Measurements from ENCODE around the gene KLK11. TPM values are rescaled to one million over a fixed set of nuclear protein-coding genes. Genes with fewer than 3 reads are reported as not detected.

KLK11 gene
- total RNA-seq, 1 donor from 2014 or later: not detected

- no peak for DNase-seq (ENCODE audit: low read depth in 2 of 2)
These were observed 51.5 kb downstream of the KLK11 start for GRCh38 chr19:50974702-50975556.

GRCh38 chr19:50972795-50973376 lies 53.5 kb downstream of the KLK11 start:
- DNase-seq (ENCODE audit: low read depth in 2 of 2): no peak

Other genes with a start within 250 kb of the KLK11 start
- not detected in 2 replicates for gene ACP4, start 236.2 kb downstream of the KLK11 start, total RNA-seq
- not detected in 2 replicates for gene KLK1, start 202.8 kb downstream of the KLK11 start, total RNA-seq
- not detected in 2 replicates for gene KLK15, start 193.0 kb downstream of the KLK11 start, total RNA-seq
- not detected in 2 replicates for gene KLK3, start 171.7 kb downstream of the KLK11 start, total RNA-seq
- gene KLK2, start 153.2 kb downstream of the KLK11 start, total RNA-seq: not detected in 2 replicates
- not detected in 2 replicates for gene KLK4, start 115.2 kb downstream of the KLK11 start, total RNA-seq
- gene KLK5, start 73.6 kb downstream of the KLK11 start, total RNA-seq: not detected in 2 replicates
- gene KLK6, start 57.0 kb downstream of the KLK11 start, total RNA-seq: not detected in 2 replicates
- not detected in 2 replicates for gene KLK7, start 42.7 kb downstream of the KLK11 start, total RNA-seq
- gene KLK8, start 25.0 kb downstream of the KLK11 start, total RNA-seq: not detected in 2 replicates
- gene KLK10, start 6.9 kb downstream of the KLK11 start, total RNA-seq: under 0.01 TPM in 1 of 2 replicates, not detected in the other
- gene KLK12, start 8.4 kb upstream of the KLK11 start, total RNA-seq: not detected in 2 replicates
- not detected in 2 replicates for gene KLK13, start 38.5 kb upstream of the KLK11 start, total RNA-seq
- not detected in 2 replicates for gene KLK14, start 56.3 kb upstream of the KLK11 start, total RNA-seq
- 4.1 and 7.3 TPM in 2 replicates for gene CTU1, start 81.8 kb upstream of the KLK11 start, total RNA-seq
- gene SIGLEC9, start 98.3 kb upstream of the KLK11 start, total RNA-seq: 0.20 and 0.22 TPM in 2 replicates
- not detected in 2 replicates for gene SIGLEC7, start 115.7 kb upstream of the KLK11 start, total RNA-seq
- gene CD33, start 198.5 kb upstream of the KLK11 start, total RNA-seq: not detected in 2 replicates
- not detected in 2 replicates for gene SIGLECL1, start 224.5 kb upstream of the KLK11 start, total RNA-seq

Measured in lung microvascular endothelial cell (primary cell).